Measurements from ENCODE around the gene HOXC9.

DNA sequence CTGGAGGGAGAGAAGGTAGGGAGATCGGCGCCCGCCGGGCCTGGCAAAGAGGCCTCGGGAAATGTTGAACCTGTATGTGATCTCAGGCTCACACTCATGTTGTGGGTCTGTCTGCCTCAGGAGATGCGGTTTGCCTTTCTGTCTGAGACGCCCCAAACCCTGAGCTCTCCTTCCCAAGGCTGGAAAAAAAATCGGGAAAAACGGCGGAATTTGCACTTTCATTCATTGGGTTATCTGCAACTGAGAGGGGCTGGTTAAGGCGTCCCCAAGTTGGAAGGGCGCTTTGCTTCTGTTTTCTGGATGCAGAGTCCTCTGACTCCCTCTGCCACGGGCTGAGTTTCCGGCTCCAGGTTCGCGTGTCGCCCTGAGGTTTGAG is 5.0 kb upstream of the HOXC9 start:
- TF ChIP-seq, protein P1, sequence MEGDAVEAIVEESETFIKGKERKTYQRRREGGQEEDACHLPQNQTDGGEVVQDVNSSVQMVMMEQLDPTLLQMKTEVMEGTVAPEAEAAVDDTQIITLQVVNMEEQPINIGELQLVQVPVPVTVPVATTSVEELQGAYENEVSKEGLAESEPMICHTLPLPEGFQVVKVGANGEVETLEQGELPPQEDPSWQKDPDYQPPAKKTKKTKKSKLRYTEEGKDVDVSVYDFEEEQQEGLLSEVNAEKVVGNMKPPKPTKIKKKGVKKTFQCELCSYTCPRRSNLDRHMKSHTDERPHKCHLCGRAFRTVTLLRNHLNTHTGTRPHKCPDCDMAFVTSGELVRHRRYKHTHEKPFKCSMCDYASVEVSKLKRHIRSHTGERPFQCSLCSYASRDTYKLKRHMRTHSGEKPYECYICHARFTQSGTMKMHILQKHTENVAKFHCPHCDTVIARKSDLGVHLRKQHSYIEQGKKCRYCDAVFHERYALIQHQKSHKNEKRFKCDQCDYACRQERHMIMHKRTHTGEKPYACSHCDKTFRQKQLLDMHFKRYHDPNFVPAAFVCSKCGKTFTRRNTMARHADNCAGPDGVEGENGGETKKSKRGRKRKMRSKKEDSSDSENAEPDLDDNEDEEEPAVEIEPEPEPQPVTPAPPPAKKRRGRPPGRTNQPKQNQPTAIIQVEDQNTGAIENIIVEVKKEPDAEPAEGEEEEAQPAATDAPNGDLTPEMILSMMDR (IDR thresholded peaks at IDR 0.05; ENCODE audit: low read length): no peak
- no peak for TF ChIP-seq EZH2 (IDR thresholded peaks at IDR 0.05; ENCODE audit: borderline replicate concordance, low read length)

Data from OCI-LY1 (cell line).